Transverse colon (tissue), 4 donors: ENCODE data around the gene NAA20. TPM values are rescaled to one million over a fixed set of nuclear protein-coding genes. Genes with fewer than 3 reads are reported as not detected.

ENCODE experiments used
- DNase-seq: peaks from one replicate; pipeline ENCODE4 v3.0.0-alpha.2; 2019
- H3K27ac ChIP-seq, 4 donors: fragments of 200-600 bp; sonication (generic); 2 replicates each; pipeline ENCODE4 v1.5.1; 2016 to 2018; ENCODE audit warnings: inconsistent platforms in 4 of 4
- H3K27me3 ChIP-seq: fragments of 200-600 bp; sonication (generic); 2 replicates; pipeline ENCODE4 v1.5.1; 2017; ENCODE audit warnings: inconsistent platforms
- H3K36me3 ChIP-seq, 4 donors: fragments of 200-600 bp; sonication (generic); 2 replicates each; pipeline ENCODE4 v1.5.1; 2017 to 2019; ENCODE audit warnings: inconsistent platforms in 4 of 4
- H3K4me1 ChIP-seq, 4 donors: fragments of 200-600 bp; sonication (generic); 2 replicates each; pipeline ENCODE4 v1.5.1; 2017 to 2020; ENCODE audit warnings: inconsistent platforms in 4 of 4
- H3K4me3 ChIP-seq, 4 donors: fragments of 200-600 bp; sonication (generic); 1 replicate in 1 of 4; 2 replicates in 3 of 4; pipeline versions ENCODE4 v1.5.1 to v1.6.1; 2017 to 2019; ENCODE audit warnings: inconsistent platforms in 4 of 4
- H3K9me3 ChIP-seq, 2 donors: fragments of 200-600 bp; sonication (generic); 2 replicates each; pipeline ENCODE4 v1.5.1; 2017 to 2019; ENCODE audit warnings: inconsistent platforms in 2 of 2
- EP300 ChIP-seq: sonication (generic); formaldehyde crosslinking; IDR thresholded peaks from one replicate; pipeline ENCODE4 v1.6.1; 2017; ENCODE audit warnings: antibody characterized with exemption, low read depth
- POLR2A ChIP-seq: fragments of 450-650 bp; IDR thresholded peaks from one replicate; pipeline ENCODE4 v1.6.1; 2016; ENCODE audit warnings: antibody characterized with exemption, mild to moderate bottlenecking, moderate library complexity
- POLR2AphosphoS5 ChIP-seq, 3 donors: sonication (generic); formaldehyde crosslinking; IDR thresholded peaks; one replicate each; pipeline ENCODE4 v1.6.1; 2016; ENCODE audit warnings: antibody characterized with exemption in 3 of 3
- WGBS, 2 donors: methylation state at CpG; one replicate each; pipeline ENCODE4 v1.1.5; 2018; ENCODE audit warnings: low coverage in 1 of 2; 5-methylcytosine and 5-hydroxymethylcytosine counted together
- in situ Hi-C, 4 donors: fragments of 200-750 bp; cut with MboI; loops; one replicate each; pipeline versions ENCODE4 v1.15.0 to v1.15.1; 2017; ENCODE audit warnings: low sequenced_read_pairs in 3 of 4, low pct_ligation_motif_present in 1 of 4, low pct_unique_long_range_greater_than_20kb in 1 of 4
- intact Hi-C: fragments of 100-400 bp; cut with DNase I; formaldehyde crosslinking; loops from one replicate; pipeline ENCODE4 v1.15.1; 2023; ENCODE audit warnings: low total_unique reads
- total RNA-seq, 4 donors: library from RNA; depleted of rRNA; stranded (reverse); fragments of >200 nt; gene quantifications; one replicate each; pipeline ENCODE4 v1.1.0, GENCODE V29; 2016
- TF ChIP-seq, protein P1 (sequence below), 5 experiments: fragments of 200-600 bp in 3 of 5; fragments of 450-650 bp in 2 of 5; sonication (generic) in 3 of 5; IDR thresholded peaks; 1 replicate in 2 of 5; 2 replicates in 3 of 5; pipeline ENCODE4 v1.5.1; 2016 to 2017; ENCODE audit warnings: antibody characterized with exemption in 5 of 5, inconsistent platforms in 3 of 5, mild to moderate bottlenecking in 2 of 5, moderate library complexity in 1 of 5

The NAA20 gene, protein sequence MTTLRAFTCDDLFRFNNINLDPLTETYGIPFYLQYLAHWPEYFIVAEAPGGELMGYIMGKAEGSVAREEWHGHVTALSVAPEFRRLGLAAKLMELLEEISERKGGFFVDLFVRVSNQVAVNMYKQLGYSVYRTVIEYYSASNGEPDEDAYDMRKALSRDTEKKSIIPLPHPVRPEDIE
- total RNA-seq = 10 to 100 TPM; 26.5 to 58.0 (median 32.7) TPM

DNA sequence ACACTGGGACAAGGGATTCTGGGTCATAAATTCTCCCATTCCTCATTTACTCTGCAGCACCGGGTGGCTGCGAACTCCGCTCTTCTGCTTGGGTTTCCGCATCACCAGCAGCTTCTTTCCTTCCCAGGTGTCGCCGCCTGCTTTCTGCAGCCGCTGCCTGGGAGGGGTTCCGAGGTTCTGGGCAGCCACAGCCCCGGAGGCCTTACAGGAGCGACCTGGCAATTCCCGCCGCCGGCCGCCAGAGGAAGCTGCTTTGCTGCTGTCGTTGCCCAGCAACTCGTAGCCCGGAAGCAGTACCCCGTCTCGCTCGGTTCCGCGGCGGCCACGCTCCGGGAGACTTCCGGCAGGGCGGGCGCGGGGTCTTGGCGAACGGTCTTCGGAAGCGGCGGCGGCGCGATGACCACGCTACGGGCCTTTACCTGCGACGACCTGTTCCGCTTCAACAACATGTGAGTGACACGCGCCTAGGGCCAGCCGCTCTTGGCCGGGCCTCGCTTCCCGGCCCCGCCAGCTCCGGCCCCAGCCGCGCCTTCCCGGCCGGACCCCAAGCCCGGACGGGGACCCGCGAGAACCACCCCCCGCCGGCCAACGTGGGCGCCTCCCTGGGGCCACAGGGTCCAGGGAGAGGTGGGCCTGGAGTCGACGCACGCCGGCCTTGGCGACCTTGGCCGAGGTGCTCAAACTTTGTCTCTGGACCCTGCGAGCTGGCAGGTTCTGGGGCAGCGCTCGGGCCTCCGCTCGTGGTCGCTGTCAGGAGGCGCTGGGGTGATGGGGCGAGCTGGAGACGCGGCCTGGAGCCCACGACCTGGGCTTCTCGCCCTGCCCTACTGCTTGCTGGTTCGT, at the start of gene NAA20:
NAA20 (plus strand) TSS at position 362 of the 843 bp plus-strand sequence; CDS start at position 397, 35 bp downstream.
- Histone ChIP-seq H3K4me1 (peaks cover 17 to 38% (median 19%) of the 10 kb centered on the region in 4 donors), H3K36me3 (no peaks in the 10 kb centered on the region), H3K4me3 (peak within 1 kb of the TSS; percentile 97 to 100 (median 98)), H3K27me3 (no peaks in the 10 kb centered on the region), H3K27ac (peak within 1 kb of the TSS; percentile 83 to 89 (median 88)), H3K9me3 (no peaks in the 10 kb centered on the region)
- in situ Hi-C loops (no loop called here), intact Hi-C loops (no loop called here)
- peak; percentile 95 for DNase-seq
- 0 to 1% methylated on average over 4 to 16 of the region's 81 CpGs for WGBS, 2 donors
- TF ChIP-seq POLR2A = peak; percentile 37
- no peak for TF ChIP-seq EP300
- peak in 2 of 3 donors; percentile 63 to 72 for TF ChIP-seq POLR2AphosphoS5 (IDR thresholded peaks at IDR 0.05)
- TF ChIP-seq, protein P1, sequence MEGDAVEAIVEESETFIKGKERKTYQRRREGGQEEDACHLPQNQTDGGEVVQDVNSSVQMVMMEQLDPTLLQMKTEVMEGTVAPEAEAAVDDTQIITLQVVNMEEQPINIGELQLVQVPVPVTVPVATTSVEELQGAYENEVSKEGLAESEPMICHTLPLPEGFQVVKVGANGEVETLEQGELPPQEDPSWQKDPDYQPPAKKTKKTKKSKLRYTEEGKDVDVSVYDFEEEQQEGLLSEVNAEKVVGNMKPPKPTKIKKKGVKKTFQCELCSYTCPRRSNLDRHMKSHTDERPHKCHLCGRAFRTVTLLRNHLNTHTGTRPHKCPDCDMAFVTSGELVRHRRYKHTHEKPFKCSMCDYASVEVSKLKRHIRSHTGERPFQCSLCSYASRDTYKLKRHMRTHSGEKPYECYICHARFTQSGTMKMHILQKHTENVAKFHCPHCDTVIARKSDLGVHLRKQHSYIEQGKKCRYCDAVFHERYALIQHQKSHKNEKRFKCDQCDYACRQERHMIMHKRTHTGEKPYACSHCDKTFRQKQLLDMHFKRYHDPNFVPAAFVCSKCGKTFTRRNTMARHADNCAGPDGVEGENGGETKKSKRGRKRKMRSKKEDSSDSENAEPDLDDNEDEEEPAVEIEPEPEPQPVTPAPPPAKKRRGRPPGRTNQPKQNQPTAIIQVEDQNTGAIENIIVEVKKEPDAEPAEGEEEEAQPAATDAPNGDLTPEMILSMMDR (IDR thresholded peaks at IDR 0.05) = peak; percentile 74 to 91 (median 80)

DNA sequence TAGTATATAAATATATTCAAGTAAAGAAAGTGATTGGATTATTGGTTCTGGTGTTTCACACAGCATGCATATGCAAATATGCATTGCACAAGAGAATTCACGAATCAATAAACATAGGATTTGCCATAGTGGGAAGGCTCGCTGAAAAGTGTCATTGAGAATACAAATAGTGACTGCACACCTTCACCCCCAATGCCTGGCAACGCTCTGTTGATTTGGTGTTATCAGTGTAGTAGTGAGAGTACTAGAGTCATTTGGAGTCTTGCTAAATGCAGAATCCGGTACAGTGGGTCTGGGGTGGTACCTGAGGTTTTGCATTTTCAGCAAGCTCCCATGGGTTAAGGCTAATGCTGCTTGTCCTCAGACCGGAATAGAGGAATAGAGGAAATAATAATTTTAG, 49.7 kb upstream of the NAA20 start:
- no peak for DNase-seq
- intact Hi-C loops = no loop called here
- peaks cover 0 to 11% (median 3%) of the 10 kb centered on the region in 4 donors for H3K36me3 ChIP-seq

DNA sequence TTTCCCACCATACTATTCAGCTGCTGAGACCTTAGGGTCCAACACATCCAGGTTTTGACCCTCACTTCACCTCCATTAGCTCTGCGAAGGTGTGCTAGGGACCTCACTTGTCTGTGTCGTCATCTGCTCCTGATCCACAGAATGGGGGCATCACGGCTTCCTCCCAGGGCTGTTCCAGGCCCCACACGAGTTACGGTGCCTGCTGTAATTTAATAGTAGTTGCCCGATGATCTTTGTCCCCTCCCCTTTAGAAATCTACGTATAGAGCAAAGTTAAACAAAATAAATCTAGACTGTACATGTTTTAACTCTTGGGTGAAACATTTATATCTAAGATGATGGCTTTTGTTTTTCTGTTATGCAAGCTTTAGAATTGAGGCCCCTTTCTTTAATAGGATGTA, 49.1 kb upstream of the NAA20 start:
- DNase-seq = no peak
- WGBS, 2 donors = 55% methylated on average over 2 to 7 of the region's 7 CpGs
- TF ChIP-seq POLR2A (no peak), POLR2AphosphoS5 (IDR thresholded peaks at IDR 0.05) (no peak), EP300 (no peak)
- TF ChIP-seq, protein P1 (IDR thresholded peaks at IDR 0.05) = no peak
- intact Hi-C loops = no loop called here
- Histone ChIP-seq H3K27ac (no peak overlapping the region), H3K4me1 (peaks cover 0 to 18% (median 2%) of the 10 kb centered on the region in 4 donors), H3K27me3 (no peaks in the 10 kb centered on the region), H3K36me3 (peaks cover 0 to 6% (median under 1%) of the 10 kb centered on the region in 4 donors), H3K9me3 (no peaks in the 10 kb centered on the region), H3K4me3 (no peak overlapping the region)
- in situ Hi-C loops = no loop called here

More for the DNA sequence above, 49.7 kb upstream of the NAA20 start:
- 79 to 95% methylated on average over 5 of the region's 5 CpGs for WGBS, 2 donors
- Histone ChIP-seq H3K4me1 (peaks cover 0 to 17% (median 2%) of the 10 kb centered on the region in 4 donors), H3K9me3 (no peaks in the 10 kb centered on the region), H3K27ac (no peak overlapping the region), H3K4me3 (no peak overlapping the region), H3K27me3 (no peaks in the 10 kb centered on the region)
- no peak for TF ChIP-seq POLR2A
- no peak for TF ChIP-seq EP300
- TF ChIP-seq POLR2AphosphoS5 (IDR thresholded peaks at IDR 0.05) = no peak
- TF ChIP-seq, protein P1 (IDR thresholded peaks at IDR 0.05) = no peak
- in situ Hi-C loops = no loop called here

DNA sequence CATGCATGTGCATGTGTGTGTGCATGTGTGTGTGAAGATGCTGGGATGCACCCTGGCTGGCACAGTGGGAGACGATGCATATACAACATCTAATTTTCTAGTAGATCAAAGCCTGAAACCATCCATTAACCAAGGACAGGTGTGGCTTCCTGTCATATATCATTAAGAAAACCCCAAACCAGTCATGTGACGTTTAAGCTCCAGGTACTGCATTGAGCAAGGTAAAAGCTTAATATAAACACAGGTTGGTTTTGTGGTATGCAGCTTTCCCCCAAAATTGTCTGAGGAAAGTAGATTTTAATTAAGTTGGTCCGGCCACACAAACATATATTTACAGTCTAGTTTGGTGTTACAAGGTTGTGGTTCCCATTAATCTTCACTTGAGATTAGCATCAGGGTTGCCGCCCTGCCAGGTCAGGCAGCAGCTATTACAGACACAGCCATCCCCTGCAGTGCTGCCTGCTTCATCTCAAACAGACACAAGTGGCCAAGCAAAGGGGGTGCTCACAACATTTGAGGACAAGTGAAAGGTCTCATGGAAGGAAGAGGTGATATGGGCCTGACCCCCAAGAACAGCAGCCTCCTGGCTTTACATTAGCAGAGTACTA, 48.6 kb upstream of the NAA20 start:
- H3K27me3 ChIP-seq = no peaks in the 10 kb centered on the region
- H3K4me1 ChIP-seq = peaks cover 3 to 23% (median 7%) of the 10 kb centered on the region in 4 donors
- peaks cover 0 to 4% (median 0%) of the 10 kb centered on the region in 4 donors for H3K36me3 ChIP-seq
- DNase-seq = no peak
- in situ Hi-C loops (no loop called here), intact Hi-C loops (no loop called here)
- no peak for TF ChIP-seq EP300
- TF ChIP-seq, protein P1 (IDR thresholded peaks at IDR 0.05) = no peak
- no peak for TF ChIP-seq POLR2A
- TF ChIP-seq POLR2AphosphoS5 (IDR thresholded peaks at IDR 0.05) = no peak
- 47 to 67% methylated on average over 2 to 4 of the region's 4 CpGs for WGBS, 2 donors
- no peak overlapping the region for H3K27ac ChIP-seq
- no peaks in the 10 kb centered on the region for H3K9me3 ChIP-seq
- no peak overlapping the region for H3K4me3 ChIP-seq
